Endothelial cell of hepatic sinusoid (primary cell): ENCODE results near the gene SPAG6.

Source experiments
- in situ Hi-C: cut with HindIII; loops from 2 replicates; pipeline ENCODE4 v1.10.0; 2017; ENCODE audit warnings: low sequenced_read_pairs

The SPAG6 gene

DNA sequence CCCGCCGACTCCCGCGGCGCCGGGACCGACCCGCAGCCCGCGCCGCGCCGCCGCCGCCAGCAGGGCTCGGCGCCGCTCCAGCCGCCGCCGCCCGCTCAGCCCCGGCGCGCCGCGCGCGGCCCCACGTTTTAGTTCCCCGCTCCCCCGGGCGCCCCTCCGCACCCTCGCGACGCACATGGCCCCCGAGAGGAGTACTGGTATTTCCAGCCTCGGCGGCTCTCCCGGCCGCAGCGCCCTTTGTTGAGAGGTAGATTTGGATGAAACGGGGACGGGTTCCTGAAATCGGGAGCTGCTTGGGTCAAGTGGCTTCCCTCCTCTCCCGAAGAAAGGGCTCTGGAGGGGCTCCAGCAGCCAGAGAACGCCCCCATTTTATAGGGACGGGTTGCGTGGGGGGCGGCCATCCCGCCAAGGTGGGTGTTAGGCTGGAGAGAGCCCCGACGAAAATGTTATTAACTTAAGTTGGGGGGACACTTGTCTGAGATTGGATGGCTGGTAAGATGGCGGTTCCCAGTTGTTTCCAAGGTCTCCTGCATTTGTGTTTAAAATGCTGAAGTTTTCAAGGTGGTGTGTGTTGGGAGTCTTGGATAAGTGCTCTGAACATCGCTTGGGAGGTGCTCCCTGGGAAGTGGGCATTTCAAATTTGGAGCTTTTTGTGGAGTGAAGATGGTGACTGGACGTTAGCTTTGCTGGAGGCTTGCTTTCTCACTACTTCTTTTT lies 23.2 kb upstream of the SPAG6 start:
- in situ Hi-C loops: no loop called here

DNA sequence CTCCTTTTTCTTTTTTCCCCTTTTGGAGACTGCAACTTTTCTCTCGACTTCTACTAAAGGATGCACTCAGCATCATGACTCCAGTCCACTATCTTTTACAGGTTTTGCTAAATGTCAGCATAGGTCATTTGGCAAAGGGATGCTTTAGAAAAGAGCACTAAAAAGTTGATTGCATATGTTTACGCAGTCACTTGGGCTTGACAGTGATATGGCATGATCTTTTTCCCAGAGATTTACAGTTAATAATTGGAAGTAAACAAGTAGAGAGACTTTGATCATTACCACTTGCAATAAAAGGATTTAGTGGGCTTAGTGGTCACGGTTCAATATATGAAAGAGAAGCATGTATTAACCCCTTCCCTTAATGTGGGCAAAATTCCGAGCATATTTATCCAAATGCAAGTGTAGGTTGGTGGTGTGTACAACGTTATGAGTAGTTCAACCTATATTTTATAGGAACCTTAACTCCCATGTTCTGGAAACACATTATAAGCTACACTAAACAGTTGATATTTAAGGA lies 22.6 kb upstream of the SPAG6 start:
- in situ Hi-C loops: no loop called here

DNA sequence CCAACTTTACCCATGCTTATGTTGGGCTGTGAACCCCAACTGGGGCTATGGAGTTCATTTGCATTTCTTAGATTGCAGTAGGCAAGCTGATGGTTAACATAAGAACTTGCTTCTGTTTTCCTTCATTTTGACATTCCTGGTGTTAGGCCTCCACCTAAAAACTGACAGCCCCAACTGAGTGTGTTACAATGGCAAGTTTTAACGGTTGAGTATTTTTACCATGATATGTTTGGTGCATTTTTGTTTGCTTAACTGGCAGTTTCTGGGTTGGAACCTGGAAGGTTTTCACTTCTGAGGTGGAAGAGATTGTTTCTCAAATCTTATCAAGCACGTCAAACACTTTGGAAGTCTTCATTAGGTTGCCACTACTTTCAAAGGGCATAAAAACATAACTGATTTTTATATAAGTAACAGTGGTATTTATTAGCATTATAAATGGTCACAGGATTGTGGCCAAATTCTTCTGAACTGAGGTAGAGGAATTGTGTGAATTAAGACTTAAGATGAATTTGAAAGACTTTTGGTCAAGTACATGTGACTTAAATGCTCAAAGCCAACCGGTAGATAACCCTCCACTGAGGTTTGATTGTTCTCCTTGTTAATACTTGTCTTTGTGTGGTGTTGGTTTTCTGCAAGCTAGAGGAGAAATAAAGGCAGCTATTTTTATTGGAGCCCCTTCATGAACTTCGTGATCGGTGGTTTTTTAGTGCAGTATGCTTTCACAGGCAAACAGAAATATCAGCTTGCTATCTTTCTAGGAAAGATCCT lies 21.6 kb upstream of the SPAG6 start:
- in situ Hi-C loops: no loop called here

DNA sequence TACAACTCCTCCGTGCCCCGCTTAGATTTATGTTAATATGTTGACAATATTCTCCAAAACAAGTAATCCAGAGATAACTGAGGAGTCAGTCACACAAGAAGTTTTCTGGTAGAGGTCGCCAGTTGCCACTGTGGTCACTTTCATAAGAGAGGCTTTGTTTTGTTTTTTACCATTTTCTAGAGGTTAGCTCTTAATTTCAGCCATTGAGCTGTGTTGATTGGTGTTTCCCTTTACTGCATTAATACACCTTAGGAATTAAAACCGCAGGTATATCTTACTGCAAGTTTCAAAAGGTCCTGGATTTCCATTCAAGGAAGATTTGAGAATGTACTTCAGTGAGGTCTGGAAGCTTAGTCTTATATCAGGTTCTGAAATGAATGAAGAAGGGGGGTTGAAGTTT lies 20.9 kb upstream of the SPAG6 start:
- in situ Hi-C loops: no loop called here

DNA sequence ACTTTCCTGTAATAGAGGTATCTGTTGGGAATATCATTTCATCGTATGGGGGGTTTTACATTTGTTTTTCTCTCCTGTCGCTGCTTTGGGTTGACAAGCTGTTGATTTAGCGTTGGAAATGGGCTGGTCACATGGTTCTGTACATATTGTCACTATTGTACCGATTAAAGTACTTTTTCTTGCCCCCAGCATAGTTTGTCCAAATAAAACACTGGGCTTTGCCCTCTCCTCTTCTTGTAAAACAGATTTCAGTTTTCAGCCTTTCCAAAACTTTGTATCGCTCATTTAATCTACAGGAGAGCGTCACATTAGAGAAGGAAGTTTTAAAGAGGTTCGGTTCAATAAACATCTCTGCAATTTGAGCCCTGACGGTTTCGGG lies 20.4 kb upstream of the SPAG6 start:
- in situ Hi-C loops: no loop called here

DNA sequence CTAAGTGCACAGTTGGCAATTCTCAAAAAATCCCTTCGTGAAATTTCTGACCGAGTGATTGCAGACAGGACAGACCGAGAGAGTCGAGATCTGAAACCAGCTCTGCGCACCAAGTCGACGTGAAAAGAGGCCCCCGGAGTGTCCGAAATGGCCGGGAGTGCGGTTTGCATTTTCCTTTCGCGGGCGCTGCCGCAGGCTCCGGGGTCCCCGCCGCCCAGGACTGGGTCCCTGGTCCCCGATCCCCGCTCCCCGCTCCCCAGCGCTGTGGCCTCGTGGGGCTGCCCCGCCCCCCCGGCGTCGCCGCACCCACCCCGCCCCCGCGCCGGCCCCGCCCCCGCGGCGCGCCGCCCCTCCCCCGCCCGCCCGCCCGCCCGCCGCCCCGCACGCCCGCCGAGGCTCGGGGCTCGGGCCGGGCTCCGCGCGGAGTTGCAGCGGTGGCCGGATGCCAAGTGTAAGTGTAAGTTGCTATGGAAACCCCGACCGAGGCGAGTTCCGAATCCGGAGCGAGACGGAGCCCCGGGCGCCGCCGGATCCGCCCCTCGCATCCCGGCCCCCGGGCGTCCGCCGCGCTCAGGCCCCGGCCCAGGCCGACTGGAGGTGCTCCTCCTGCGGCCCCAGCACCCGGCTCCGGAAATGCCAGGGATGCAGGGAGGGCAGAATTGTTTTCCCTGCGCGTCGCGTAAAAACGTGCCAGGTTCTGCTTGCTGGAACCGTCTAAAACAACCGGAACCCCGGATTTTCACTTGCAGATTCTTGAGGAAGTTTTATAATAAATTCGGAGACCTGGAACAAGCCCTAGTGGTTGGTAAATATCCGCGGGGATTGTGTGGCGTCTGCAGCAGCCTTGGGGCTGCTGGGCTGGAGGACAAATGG lies 19.8 kb upstream of the SPAG6 start:
- in situ Hi-C loops: no loop called here

DNA sequence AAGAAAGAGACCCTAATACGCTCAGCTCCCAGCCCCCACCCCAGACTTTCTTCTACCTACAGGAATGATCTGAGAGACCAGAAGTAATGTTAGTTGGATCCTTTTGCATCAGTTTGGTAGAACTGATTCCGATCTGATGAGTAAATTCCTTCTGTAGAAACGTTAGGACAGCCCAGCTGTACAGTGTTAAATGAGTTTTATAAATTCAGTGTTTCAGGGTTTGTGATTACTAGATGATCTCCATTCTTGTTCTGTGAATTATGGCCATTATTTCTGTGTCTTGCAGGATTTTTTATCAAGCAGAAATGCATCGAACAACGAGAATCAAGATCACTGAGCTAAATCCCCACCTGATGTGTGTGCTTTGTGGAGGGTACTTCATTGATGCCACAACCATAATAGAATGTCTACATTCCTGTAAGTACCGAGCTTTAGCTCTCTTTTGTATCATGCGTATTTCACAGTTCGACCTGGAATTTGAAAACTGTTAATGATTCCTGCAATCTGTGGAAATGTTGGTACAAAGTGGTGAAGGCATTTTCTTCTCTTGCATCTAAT lies 19.1 kb upstream of the SPAG6 start:
- in situ Hi-C loops: no loop called here

DNA sequence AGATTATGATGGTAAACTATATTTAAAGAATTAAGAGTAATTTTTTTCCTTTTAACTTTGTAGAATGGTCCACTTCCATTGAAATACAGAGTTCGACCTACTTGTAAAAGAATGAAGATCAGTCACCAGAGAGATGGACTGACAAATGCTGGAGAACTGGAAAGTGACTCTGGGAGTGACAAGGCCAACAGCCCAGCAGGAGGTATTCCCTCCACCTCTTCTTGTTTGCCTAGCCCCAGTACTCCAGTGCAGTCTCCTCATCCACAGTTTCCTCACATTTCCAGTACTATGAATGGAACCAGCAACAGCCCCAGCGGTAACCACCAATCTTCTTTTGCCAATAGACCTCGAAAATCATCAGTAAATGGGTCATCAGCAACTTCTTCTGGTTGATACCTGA lies 16.1 kb upstream of the SPAG6 start:
- in situ Hi-C loops: no loop called here

DNA sequence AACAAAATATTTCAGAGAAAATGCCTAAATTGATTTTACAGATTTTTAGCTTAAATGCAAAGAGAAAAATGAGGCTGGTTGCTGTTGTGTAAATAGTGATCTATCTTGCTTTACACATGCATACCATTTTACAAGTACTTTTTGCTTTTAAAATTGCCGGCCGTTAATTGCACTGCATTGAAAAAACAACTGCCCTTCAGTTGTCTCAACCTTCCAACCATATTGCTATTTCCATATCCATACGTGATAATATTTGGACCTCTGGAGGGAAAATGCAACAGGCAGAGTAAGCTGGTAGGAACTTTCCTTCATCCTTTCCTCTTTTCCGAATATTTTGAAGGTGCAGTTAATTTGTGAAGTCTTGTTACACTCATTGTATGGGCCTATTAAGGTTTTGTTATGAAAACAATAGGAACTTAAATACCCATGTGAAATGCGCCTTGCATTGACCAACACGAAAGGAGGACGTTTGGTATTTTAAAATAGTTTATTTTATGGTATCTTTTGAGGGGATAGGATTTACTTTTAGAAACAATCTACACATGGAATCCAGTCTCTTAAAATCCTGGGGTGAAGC lies 13.1 kb upstream of the SPAG6 start:
- in situ Hi-C loops: no loop called here

DNA sequence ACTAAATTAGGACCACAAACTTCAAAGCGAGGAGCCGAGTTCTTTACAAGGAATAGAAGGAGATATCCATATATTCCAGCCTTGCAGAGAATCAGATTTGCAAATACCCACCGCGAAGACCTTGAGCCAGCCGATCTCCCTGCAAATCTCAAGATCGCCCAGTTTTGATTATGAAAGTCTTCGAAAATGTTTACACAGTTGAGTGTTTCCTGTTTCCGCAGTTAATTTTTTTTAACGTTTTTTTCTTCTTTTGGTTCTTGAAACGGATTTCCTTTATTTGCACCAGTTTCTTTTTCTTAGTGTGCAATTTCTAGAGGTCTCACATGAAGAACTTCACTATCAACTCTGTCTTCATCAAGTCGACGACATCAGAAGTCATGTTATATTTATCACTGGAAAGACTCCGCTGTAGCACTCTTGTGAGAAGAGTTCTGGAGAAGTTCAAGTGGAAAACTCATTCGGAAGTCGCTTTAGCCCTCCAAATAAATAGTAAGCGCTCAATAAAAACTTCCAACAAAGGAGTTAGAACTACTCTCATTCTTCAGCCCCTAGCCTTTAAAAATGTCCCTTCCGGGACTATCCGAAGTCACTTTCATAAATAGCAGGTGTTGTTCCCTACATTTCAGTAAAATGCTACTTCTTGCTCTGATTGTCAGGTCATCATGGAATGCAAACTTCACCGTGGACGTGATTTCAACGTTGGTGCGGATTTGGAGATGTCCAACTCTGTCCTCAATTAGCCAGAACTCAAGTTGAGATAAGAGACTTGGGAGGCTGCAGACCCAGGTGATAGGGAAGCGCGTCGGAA lies 11.9 kb upstream of the SPAG6 start:
- in situ Hi-C loops: no loop called here

DNA sequence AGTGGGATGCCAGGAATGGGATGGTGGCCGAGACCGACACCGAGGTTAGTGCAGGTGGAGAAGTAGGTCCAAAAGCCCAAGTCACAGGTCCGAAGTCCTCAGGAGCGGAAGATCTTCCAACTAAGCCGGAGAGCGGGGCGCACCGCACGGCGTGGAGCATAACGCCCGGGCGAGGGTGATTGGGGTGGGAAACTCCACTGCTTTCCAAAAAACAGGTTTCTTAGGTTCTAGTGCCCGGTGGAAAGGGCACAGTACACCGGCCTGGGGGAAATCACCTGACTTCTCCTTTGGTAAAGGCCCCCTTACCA lies 11.4 kb upstream of the SPAG6 start:
- in situ Hi-C loops: no loop called here

DNA sequence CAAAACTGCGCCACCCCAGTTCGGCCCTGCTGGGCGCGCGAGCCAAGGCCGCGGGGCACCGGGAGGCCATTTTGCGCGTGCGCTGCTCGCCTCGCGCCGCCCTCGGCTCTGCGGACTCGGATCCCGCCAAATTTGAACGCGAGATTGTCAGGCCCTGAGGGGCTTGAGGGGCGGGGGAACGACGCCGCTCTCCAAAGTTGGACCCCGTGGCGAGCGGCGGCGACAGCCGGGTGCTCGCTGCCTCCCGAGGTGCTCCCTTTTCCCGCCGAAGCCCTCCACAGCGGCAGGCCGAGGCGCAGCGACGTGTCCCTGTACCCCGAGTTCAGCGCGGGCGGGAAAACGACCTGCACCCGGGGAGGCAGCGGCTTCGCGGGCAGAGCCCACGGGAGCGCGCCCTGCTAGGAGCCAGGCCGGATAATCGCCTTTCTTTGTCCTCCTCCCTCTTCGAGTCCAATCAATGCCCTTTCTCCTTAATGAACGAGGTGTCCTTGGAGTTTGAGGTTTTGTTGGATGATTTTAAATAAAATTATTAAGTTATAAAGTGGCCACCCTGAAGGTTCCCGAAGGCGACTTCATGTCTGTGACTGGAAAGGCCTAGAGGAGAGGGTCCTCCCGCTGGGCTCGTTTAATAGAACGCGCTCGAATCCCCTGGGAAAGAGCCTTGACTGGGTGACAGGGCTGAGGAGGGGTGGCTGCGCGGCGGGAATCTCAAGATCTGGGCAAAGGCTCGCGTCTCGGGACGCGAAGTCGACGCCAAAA lies 10.7 kb upstream of the SPAG6 start:
- in situ Hi-C loops: no loop called here

DNA sequence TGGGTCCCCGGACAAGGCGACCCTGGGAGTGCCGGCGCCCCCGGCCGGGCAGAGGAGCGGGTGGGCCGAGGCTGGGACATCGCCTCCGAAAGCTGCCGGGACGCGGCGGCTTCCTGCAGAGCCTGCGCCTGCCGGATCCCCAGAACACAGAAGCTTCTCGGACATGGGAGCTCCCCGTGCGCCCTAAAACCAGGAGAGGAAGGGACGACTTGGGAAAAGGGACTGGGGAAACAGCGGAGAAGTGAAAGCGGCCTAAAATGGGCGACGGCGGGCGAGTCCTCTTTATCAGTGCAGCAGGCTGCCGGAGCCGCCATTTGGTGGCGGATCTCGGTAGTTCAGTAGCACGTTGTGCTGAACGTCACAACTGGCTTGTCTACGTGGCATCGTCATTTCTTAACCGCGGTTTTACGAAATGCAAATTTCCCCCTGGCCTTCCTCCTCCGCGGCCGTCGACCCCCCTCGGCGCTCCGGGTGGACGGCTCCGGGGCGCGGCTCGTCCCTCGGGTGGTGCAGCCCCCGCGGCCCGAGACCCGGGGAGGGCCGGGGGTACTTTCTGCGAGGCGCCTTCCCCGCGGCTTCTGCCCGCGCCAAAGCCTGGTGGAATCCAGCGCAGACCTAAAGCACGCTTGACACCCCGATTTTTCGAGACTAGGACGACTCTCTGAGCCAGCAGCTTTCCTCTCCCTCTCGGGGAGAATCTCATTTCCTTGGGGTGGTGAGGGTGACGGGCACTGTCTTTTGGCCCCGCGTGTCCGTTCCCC lies 9.9 kb upstream of the SPAG6 start:
- in situ Hi-C loops: no loop called here

DNA sequence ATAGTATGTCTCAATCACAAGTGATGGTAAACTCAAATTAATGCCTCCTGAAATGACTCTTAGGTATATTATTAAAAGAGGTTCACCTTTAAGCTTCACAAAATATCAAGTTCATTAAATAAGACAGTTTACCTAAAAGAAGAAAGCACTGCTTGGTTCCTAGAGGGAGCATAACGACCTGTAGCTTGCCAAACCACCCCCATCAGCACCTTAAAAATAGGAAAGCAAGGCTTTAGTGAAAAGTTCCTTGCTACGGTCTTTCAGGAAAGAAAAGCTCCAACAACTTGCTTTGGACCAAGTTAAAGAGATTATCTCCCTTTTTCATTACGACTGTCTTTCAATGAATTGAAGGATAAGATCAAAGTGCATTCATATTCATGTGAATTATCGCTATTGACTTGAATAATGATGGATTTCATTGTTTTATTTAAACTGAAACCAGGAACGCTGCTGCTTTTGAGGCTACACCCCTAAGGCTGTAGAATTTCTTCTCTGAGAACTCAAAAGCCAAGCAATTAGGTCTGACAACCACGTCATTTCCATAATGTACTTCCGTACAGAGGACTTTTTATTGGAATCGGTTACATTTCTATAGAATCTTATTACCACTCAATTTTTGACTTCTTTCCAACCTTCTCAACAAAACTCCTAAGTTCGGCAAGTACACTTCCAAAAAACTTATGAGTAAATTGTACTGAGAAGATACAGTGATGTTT lies 7.0 kb upstream of the SPAG6 start:
- in situ Hi-C loops: no loop called here

DNA sequence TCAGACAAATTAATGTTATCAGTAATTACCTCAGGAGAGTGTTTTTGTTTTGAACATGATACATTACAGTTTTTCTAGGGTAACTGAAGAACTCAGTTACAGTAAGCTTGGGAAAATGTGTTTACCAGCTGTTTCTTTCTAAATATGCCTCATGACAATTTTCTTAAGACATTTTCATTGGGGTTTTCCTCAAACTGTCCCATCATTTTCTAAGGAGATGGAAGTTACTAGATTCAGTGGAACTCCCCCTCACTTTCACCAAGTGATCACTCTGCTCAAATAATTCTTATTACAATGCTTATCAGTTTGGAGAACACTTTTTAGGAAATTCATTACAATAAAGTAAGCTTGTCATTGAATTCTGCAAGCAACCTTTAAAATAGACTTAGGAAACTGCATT lies 6.4 kb upstream of the SPAG6 start:
- in situ Hi-C loops: no loop called here

DNA sequence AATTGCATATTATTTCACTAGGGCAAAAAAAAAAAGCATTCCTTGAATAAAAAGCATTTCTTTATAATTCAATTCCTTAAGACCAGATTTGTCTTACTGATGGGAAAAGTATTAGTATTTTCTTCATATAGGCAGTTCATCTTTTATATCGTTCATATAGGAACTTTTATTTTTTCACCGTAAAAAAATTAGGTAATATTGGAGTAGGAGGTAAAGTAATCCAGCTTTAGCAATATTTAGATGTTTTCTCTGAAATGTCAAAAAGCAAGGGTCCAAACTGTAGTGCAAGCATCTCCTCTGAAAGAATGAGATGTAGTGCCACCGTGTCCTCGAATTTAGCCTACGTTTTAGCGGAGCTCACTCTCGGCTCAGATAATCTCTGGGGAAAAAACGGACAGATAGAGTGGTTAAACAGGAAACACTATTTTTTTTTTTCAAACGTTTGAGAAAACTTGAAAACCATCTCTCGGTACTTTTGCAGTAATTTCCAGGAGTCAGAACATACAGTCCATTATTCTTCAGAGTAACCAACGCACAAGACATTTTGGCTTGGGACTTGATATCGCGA lies 5.5 kb upstream of the SPAG6 start:
- in situ Hi-C loops: no loop called here

DNA sequence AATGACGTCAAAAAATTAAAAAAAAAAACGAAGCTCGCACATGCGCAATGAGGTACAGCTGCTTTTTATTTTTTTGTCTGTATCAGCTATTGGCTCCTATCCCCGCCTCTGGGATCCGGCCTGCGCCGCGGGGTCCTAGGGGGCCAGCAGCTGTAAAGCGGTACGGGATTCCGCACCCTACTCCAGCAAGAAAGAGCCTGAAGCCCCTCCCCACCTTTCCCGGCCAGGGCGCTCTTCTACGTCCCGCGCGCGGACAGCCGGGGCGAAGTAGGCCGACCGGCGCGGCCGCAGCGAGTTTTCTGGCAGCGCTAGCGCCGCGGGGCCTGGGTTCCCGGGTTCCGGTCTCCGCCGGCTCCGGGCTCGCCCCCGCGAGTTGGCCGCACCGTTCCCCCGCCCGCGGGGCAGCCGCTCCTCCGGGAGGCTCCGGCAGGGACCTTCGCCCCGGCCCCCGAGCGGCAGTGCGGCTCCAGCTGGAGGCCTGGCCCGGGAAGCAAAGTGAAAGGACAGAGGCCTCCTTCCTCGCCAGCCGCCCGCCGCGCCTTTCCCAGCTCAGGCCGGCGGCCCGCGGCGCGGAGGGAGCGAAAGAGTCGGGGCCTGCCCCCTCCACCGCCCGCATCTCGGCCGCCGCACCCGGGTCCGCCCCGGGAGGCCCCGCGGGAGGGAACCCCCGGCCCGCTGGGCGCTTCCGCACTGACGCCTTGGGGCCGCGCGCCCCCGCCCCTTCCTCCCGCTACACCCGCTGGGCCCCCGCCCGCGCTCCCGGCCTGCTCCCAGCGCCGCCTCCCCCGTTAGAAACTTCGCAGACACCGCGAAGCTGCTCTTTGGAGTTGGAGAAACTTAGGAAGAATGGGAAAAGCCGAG lies 4.7 kb upstream of the SPAG6 start:
- in situ Hi-C loops: no loop called here
